Lung (tissue), 12 donors: ENCODE data around the gene FAM219A. TPM values are rescaled to one million over a fixed set of nuclear protein-coding genes. Genes with fewer than 3 reads are reported as not detected.

Experiments used
- ATAC-seq: fragments of 200-7000 bp; cut with Tn5 transposase; one replicate; pipeline ENCODE4 v1.9.1; 2020; ENCODE audit warnings: moderate number of reproducible peaks; ENCODE audit not compliant: insufficient read depth, low FRiP score
- DNase-seq, 3 donors: peaks; one replicate each; pipeline ENCODE4 v3.0.0-alpha.2; 2013 to 2017
- H3K27ac ChIP-seq, 2 donors: one replicate each; pipeline ENCODE4 v1.5.1; 2013; ENCODE audit warnings: mild to moderate bottlenecking in 2 of 2, moderate library complexity in 2 of 2, control low read depth in 1 of 2, inconsistent platforms in 1 of 2, low read depth in 1 of 2, low read length in 1 of 2
- H3K27me3 ChIP-seq, 3 donors: one replicate each; pipeline ENCODE4 v1.5.1; 2013; ENCODE audit warnings: low read length in 2 of 3; ENCODE audit not compliant: control insufficient read depth in 3 of 3, insufficient read depth in 3 of 3
- H3K36me3 ChIP-seq, 4 donors: one replicate each; pipeline ENCODE4 v1.5.1; 2013; ENCODE audit warnings: low read length in 4 of 4, mild to moderate bottlenecking in 1 of 4, moderate library complexity in 1 of 4; ENCODE audit not compliant: control insufficient read depth in 4 of 4, insufficient read depth in 4 of 4
- H3K4me1 ChIP-seq, 5 donors: one replicate each; pipeline ENCODE4 v1.5.1; 2013; ENCODE audit warnings: low read length in 5 of 5, mild to moderate bottlenecking in 2 of 5, moderate library complexity in 1 of 5; ENCODE audit not compliant: control insufficient read depth in 5 of 5, insufficient read depth in 5 of 5
- H3K4me3 ChIP-seq: one replicate; pipeline ENCODE4 v1.5.1; 2013; ENCODE audit warnings: mild to moderate bottlenecking, control low read depth, moderate library complexity
- H3K9ac ChIP-seq, 2 donors: one replicate each; pipeline ENCODE4 v1.5.1; 2013; ENCODE audit warnings: low read length in 2 of 2, control low read depth in 1 of 2; ENCODE audit not compliant: insufficient read depth in 1 of 2
- H3K9me3 ChIP-seq, 4 donors: one replicate each; pipeline ENCODE4 v1.5.1; 2013; ENCODE audit warnings: low read length in 3 of 4, mild to moderate bottlenecking in 1 of 4, moderate library complexity in 1 of 4; ENCODE audit not compliant: control insufficient read depth in 4 of 4, insufficient read depth in 3 of 4
- WGBS, 2 donors: extraction: QIAGEN DNeasy Blood & Tissue Kit; methylation state at CpG; one replicate each; pipeline ENCODE4 v1.1.7; 2013; 5-methylcytosine and 5-hydroxymethylcytosine counted together
- polyA plus RNA-seq, 2 donors: library from polyadenylated mRNA; stranded (reverse); fragments of 200-250 nt; gene quantifications; one replicate each; pipeline ENCODE4 v1.2.1, GENCODE V29; 2013
- total RNA-seq, 2 donors: library from RNA; depleted of rRNA in 1 of 2; stranded (reverse); fragments of >200 nt in 1 of 2; gene quantifications; one replicate each; pipeline ENCODE4 v1.2.1, GENCODE V29; 2014 to 2021
- TF ChIP-seq, protein P1 (sequence below): IDR thresholded peaks from 2 replicates; pipeline ENCODE4 v1.5.1; 2012; ENCODE audit warnings: mild to moderate bottlenecking; ENCODE audit errors: control extremely low read depth, extremely low read depth
- donor health status: control.
- donor health status: control.
- donor health status: Bipolar disorder and iron deficiency.
- donor health status: healthy.
- donor health status: DM: yes; HTN: yes; CAD: no.

Gene FAM219A
- total and polyA plus RNA-seq, 4 donors = 8.5 to 28.3 (median 13.3) TPM

DNA sequence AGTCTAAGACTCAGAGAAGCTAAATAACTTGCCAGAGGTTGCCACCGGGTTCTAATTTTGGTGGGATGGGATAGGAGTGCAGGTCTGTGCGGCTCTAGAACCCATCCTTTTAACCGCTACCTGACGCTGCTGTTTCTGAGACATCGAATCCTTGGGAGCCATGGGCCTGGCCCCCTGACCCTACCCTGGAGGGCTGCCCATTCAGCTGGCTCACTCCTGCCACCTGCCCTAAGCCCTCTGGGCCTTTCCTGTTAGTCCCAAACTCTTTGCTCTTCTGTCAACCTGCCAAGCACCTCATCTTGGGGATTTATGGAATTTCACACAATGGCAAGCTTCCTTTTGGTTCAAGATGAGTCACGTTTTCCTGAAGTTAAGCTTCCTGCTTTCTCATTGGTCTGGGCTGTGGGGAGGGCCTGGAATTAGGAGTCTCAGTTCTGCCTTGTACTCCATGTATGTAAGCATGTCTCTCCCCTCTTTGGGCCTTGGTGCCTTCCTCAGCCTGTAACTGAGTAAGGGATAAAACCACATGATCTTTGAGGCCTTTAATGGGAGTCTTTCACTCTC is 37.9 kb upstream of the FAM219A start:
- TF ChIP-seq, protein P1, sequence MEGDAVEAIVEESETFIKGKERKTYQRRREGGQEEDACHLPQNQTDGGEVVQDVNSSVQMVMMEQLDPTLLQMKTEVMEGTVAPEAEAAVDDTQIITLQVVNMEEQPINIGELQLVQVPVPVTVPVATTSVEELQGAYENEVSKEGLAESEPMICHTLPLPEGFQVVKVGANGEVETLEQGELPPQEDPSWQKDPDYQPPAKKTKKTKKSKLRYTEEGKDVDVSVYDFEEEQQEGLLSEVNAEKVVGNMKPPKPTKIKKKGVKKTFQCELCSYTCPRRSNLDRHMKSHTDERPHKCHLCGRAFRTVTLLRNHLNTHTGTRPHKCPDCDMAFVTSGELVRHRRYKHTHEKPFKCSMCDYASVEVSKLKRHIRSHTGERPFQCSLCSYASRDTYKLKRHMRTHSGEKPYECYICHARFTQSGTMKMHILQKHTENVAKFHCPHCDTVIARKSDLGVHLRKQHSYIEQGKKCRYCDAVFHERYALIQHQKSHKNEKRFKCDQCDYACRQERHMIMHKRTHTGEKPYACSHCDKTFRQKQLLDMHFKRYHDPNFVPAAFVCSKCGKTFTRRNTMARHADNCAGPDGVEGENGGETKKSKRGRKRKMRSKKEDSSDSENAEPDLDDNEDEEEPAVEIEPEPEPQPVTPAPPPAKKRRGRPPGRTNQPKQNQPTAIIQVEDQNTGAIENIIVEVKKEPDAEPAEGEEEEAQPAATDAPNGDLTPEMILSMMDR = no peak
- 78 to 79% methylated on average over 6 of the region's 6 CpGs for WGBS, 2 donors
- H3K36me3 ChIP-seq = no peaks in the 10 kb centered on the region
- no peak overlapping the region for H3K27ac ChIP-seq
- H3K9me3 ChIP-seq = no peaks in the 10 kb centered on the region
- DNase-seq (no peak), ATAC-seq (no peak)
- H3K9ac ChIP-seq = no peak overlapping the region
- H3K4me1 ChIP-seq = peaks cover 0 to 3% (median 0%) of the 10 kb centered on the region in 5 donors
- H3K27me3 ChIP-seq = peaks cover 0 to 4% (median 0%) of the 10 kb centered on the region in 3 donors
- H3K4me3 ChIP-seq = no peak overlapping the region

DNA sequence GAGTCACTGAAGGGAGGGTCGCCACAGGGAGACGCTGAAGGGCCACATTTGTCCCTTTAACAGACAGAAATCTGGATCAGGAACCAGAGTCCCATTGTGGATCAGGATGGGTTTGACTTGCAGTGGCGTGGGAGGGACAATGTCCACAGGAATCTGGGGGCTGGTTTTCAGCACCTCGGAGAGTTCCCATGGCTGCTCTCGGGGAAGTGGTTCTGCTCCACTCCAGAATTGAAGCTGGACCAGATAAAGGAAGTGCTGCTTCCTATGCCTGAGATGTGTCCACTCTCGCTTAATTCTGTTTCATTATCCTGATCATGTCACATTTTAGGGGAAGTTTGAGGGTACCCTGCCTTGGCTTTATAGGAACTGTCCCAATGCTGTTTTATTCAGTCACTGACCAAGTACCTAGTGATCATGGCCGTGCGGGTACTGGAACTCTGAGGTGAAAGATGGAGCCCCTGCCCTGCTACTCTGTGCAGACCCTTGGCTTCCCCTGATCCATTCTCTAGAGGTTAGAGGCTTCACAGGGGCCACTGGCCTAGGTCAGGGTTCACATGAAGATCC is 35.7 kb upstream of the FAM219A start:
- H3K9ac ChIP-seq = no peak overlapping the region
- no peak overlapping the region for H3K4me3 ChIP-seq
- no peak overlapping the region for H3K27ac ChIP-seq
- no peak for ATAC-seq
- TF ChIP-seq, protein P1 = no peak
- no peaks in the 10 kb centered on the region for H3K27me3 ChIP-seq
- DNase-seq = peak; percentile 63 to 78 (median 68)
- H3K36me3 ChIP-seq = no peaks in the 10 kb centered on the region
- WGBS, 2 donors = 31 to 33% methylated on average over 8 of the region's 8 CpGs
- no peaks in the 10 kb centered on the region for H3K4me1 ChIP-seq
- H3K9me3 ChIP-seq = no peaks in the 10 kb centered on the region

DNA sequence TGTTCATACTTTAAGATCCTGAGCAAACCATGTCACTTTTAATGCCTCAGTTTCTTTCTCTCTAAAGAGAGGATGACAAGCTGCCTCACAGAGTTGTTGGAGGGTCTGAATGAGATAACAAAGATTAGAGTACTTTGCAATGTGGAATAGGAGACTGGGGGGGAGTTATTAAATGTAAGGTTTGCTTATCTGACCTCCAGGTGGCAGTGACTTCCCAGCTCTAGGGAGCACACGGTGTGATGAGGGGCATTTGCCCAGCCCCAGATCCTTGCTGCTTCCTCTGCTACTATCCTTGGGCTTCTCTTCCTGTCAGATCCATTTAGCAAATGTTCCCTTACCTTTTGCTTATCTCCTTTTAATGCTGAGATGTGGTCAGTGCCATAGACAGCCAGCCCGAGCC is 33.7 kb upstream of the FAM219A start:
- ATAC-seq (no peak), DNase-seq (no peak)
- no peak overlapping the region for H3K4me3 ChIP-seq
- TF ChIP-seq, protein P1 = no peak
- no peaks in the 10 kb centered on the region for H3K4me1 ChIP-seq
- H3K27me3 ChIP-seq = peaks cover 0 to 3% (median 0%) of the 10 kb centered on the region in 3 donors
- H3K9ac ChIP-seq = no peak overlapping the region
- WGBS, 2 donors = 29 to 31% methylated on average over 2 of the region's 2 CpGs
- no peaks in the 10 kb centered on the region for H3K36me3 ChIP-seq
- no peak overlapping the region for H3K27ac ChIP-seq
- H3K9me3 ChIP-seq = no peaks in the 10 kb centered on the region
